Stomach (tissue), 9 donors: ENCODE results near the gene ZNF528. TPM values are rescaled to one million over a fixed set of nuclear protein-coding genes. Genes with fewer than 3 reads are reported as not detected.
A peak's percentile ranks its signal among the peaks of the same experiment; 100 is the strongest.

Experiments
- DNase-seq, 2 donors: peaks; one replicate each; pipeline versions ENCODE4 v3.0.0 to v3.0.0-alpha.2; 2013 to 2019
- H3K27ac ChIP-seq, 5 donors: fragments of 200-600 bp in 4 of 5; sonication (generic) in 4 of 5; one replicate each; pipeline ENCODE4 v1.5.1; 2013 to 2019; ENCODE audit warnings: mild to moderate bottlenecking in 1 of 5, moderate library complexity in 1 of 5
- H3K27me3 ChIP-seq, 3 donors: fragments of 200-600 bp; sonication (generic); one replicate each; pipeline ENCODE4 v1.5.1; 2017 to 2019; ENCODE audit warnings: mixed run types in 1 of 3
- H3K36me3 ChIP-seq, 4 donors: fragments of 200-600 bp; sonication (generic); 1 replicate in 3 of 4; 2 replicates in 1 of 4; pipeline ENCODE4 v1.5.1; 2016 to 2019
- H3K4me1 ChIP-seq, 4 donors: fragments of 200-600 bp; sonication (generic); one replicate each; pipeline ENCODE4 v1.5.1; 2016 to 2019
- H3K4me3 ChIP-seq, 4 donors: fragments of 200-600 bp; sonication (generic) in 3 of 4; one replicate each; pipeline ENCODE4 v1.5.1; 2016 to 2019; ENCODE audit warnings: mild to moderate bottlenecking in 1 of 4
- H3K9me3 ChIP-seq, 4 donors: fragments of 200-600 bp; sonication (generic); one replicate each; pipeline ENCODE4 v1.5.1; 2016 to 2019
- EP300 ChIP-seq: sonication (generic); formaldehyde crosslinking; IDR thresholded peaks from one replicate; pipeline ENCODE4 v1.6.1; 2017; ENCODE audit warnings: antibody characterized with exemption
- POLR2A ChIP-seq, 4 donors: fragments of 450-650 bp; IDR thresholded peaks; one replicate each; pipeline ENCODE4 v1.6.1; 2016; ENCODE audit warnings: antibody characterized with exemption in 4 of 4, control low read depth in 2 of 4, mild to moderate bottlenecking in 1 of 4, moderate library complexity in 1 of 4
- POLR2AphosphoS5 ChIP-seq, 3 donors: sonication (generic); formaldehyde crosslinking; IDR thresholded peaks; one replicate each; pipeline ENCODE4 v1.6.1; 2016; ENCODE audit warnings: antibody characterized with exemption in 3 of 3
- WGBS, 5 donors: extraction: QIAGEN DNeasy Blood & Tissue Kit in 3 of 5; methylation state at CpG; one replicate each; pipeline versions ENCODE4 v1.1.5 to v1.1.7; 2013 to 2018; 5-methylcytosine and 5-hydroxymethylcytosine counted together
- intact Hi-C: fragments of 100-400 bp; cut with DNase I; formaldehyde crosslinking; loops from one replicate; pipeline ENCODE4 v1.15.1; 2023; ENCODE audit warnings: low total_unique reads
- polyA plus RNA-seq, 3 donors: library from polyadenylated mRNA; stranded (reverse); fragments of 200-250 nt; gene quantifications; one replicate each; pipeline ENCODE4 v1.2.3, GENCODE V29; 2013
- total RNA-seq, 5 donors: library from RNA; depleted of rRNA; stranded (reverse); fragments of >200 nt; gene quantifications; one replicate each; pipeline versions ENCODE4 v1.1.0 to v1.2.3, GENCODE V29; 2014 to 2016
- TF ChIP-seq, protein P1 (sequence below), 7 experiments: fragments of 450-650 bp in 4 of 7; fragments of 200-600 bp in 3 of 7; sonication (generic) in 3 of 7; IDR thresholded peaks; one replicate each; pipeline ENCODE4 v1.5.1; 2016 to 2019; ENCODE audit warnings: antibody characterized with exemption in 7 of 7, control low read depth in 2 of 7, mild to moderate bottlenecking in 1 of 7
- donor health status: healthy with polysubstance abuse.
- donor health status: Bipolar disorder and iron deficiency.
- donor health status: healthy.

ZNF528 gene
- total and polyA plus RNA-seq, 8 donors = 3.7 to 40.8 (median 12.1) TPM

DNA sequence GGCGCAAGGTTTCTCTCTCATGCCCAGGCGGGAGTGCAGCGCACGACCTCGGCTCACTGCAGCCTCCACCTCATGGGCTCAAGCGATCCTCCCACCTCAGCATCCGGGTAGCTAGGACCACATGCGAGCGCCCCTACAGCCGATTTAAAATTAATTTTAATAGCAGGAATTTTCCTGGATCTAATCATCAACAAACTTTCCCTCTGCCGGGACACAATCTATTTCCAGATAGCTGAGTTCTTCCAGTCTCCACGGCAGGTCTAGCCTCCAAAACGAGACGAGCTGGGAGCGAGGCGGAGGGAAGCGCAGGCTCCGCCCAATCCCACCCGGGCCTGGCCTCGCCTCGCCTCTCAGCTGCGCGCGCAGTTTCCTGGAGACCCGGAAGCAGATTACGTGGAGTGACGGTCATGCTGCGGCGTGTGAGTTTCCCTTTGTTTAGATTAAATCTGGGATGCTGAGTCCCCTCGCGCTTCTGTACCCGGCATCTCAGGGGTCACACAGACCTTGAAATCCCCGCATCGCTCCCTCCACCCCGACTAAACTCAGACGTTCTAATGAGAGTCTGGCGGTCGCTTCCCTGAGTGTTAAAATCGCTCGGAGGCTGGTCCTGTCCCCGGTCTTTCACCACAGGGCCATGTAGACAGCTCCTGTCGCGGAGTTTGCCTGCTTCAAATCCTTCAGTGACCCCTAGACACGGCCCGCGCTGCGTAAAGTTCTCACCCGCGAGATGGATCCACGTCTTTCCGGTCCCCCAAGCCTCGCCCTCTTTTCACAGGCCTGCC lies 27.9 kb upstream of the ZNF528 start, which contains the start of gene ZNF880:
Gene ZNF880 (plus strand): TSS at position 365 of the 782 bp plus-strand sequence. CDS start 43 bp downstream, at position 408.
- peak; percentile 92 to 98 for DNase-seq
- no peaks in the 10 kb centered on the region for H3K27me3 ChIP-seq
- H3K9me3 ChIP-seq = peaks cover 29 to 86% (median 55%) of the 10 kb centered on the region in 4 donors
- peaks cover 6 to 11% (median 9%) of the 10 kb centered on the region in 4 donors for H3K4me1 ChIP-seq
- TF ChIP-seq POLR2AphosphoS5 (IDR thresholded peaks at IDR 0.05) (peak; percentile 74 to 93 (median 87)), EP300 (no peak), POLR2A (IDR thresholded peaks at IDR 0.05) (no peak)
- TF ChIP-seq, protein P1, sequence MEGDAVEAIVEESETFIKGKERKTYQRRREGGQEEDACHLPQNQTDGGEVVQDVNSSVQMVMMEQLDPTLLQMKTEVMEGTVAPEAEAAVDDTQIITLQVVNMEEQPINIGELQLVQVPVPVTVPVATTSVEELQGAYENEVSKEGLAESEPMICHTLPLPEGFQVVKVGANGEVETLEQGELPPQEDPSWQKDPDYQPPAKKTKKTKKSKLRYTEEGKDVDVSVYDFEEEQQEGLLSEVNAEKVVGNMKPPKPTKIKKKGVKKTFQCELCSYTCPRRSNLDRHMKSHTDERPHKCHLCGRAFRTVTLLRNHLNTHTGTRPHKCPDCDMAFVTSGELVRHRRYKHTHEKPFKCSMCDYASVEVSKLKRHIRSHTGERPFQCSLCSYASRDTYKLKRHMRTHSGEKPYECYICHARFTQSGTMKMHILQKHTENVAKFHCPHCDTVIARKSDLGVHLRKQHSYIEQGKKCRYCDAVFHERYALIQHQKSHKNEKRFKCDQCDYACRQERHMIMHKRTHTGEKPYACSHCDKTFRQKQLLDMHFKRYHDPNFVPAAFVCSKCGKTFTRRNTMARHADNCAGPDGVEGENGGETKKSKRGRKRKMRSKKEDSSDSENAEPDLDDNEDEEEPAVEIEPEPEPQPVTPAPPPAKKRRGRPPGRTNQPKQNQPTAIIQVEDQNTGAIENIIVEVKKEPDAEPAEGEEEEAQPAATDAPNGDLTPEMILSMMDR (IDR thresholded peaks at IDR 0.05) = peak in 1 of 7 experiments; percentile 14
- H3K27ac ChIP-seq = peak within 1 kb of the TSS; percentile 76 to 96 (median 92)
- 2 to 3% (median 2%) methylated on average over 35 to 52 of the region's 52 CpGs for WGBS, 5 donors
- H3K36me3 ChIP-seq = peaks cover 28 to 57% (median 46%) of the 10 kb centered on the region in 4 donors
- intact Hi-C loops = no loop called here
- peak within 1 kb of the TSS; percentile 60 to 73 (median 64) for H3K4me3 ChIP-seq

DNA sequence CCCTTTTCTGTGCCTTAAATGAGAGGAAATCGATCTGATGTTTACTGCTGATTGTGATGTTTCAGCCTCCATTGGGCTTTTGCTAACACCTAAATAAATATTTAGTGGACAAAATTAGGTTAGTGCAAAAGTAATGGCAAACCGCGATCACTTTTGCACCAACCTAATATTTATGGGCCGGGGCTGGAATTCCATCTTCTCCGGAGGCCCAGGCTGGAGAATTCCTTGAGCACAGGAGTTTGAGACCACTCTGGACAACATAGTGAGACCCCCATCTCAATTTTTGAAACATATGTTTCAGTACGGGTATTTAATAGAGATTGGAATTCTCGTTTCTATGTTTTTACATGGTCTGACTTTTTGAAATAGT lies 27.3 kb upstream of the ZNF528 start:
- H3K4me3 ChIP-seq = peak overlapping the region; percentile 60 to 73 (median 64)
- H3K36me3 ChIP-seq = peaks cover 30 to 57% (median 49%) of the 10 kb centered on the region in 4 donors
- H3K9me3 ChIP-seq = peaks cover 23 to 86% (median 52%) of the 10 kb centered on the region in 4 donors
- no peaks in the 10 kb centered on the region for H3K27me3 ChIP-seq
- H3K27ac ChIP-seq = peak overlapping the region; percentile 76 to 96 (median 92)
- peaks cover 6 to 11% (median 9%) of the 10 kb centered on the region in 4 donors for H3K4me1 ChIP-seq
- WGBS, 5 donors = 31 to 52% (median 38%) methylated on average over 7 of the region's 7 CpGs
- TF ChIP-seq EP300 = no peak
- TF ChIP-seq, protein P1 (IDR thresholded peaks at IDR 0.05) = no peak
- intact Hi-C loops = no loop called here
- no peak for DNase-seq

DNA sequence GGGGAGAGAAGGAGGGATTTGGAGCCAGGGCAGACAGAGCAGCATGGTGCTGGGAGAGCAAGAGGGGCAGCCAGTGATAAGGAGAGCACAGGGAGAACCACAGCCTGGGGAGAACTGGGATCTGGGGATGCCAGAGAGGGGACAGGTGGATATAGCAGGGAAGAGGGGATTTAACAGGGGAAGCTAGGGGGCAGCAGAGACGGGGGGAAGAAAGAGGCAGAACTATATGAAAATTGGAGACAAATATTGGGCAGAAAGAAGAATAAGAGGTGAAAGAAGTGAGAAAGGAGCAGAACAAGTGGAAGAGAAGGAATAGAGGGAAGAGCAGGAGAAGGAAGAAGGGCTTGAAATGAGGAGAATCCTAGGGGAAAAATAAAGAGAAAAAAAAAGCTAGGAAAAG lies 6.5 kb upstream of the ZNF528 start:
- 52 to 81% (median 57%) methylated on average over 1 of the region's 1 CpG for WGBS, 5 donors
- Histone ChIP-seq H3K36me3 (peaks cover 7 to 79% (median 45%) of the 10 kb centered on the region in 4 donors), H3K27ac (no peak overlapping the region), H3K4me3 (no peak overlapping the region), H3K9me3 (peaks cover 33 to 99% (median 75%) of the 10 kb centered on the region in 4 donors), H3K4me1 (no peaks in the 10 kb centered on the region), H3K27me3 (no peaks in the 10 kb centered on the region)
- TF ChIP-seq, protein P1 (IDR thresholded peaks at IDR 0.05) = no peak
- no peak for TF ChIP-seq EP300
- no peak for TF ChIP-seq POLR2AphosphoS5 (IDR thresholded peaks at IDR 0.05)
- no peak for TF ChIP-seq POLR2A (IDR thresholded peaks at IDR 0.05)
- DNase-seq = no peak
- intact Hi-C loops = no loop called here

DNA sequence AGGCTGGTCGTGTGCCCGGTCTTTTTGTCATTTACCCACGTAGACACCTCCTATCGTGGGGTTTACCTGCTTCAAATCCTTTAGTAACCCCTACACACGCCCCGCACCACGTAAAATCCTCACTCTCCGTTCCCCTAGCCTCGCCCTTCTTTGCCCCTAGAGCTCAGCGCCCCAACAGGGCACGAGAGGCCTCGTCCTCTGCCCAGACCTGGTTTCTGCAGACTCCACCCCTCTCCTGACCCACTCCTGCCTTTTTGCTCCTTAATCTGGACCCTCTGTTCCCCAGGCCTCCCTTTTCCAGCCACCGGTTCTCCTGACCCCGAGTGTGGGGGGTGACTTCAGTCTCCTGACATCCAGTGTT lies 412 bp downstream of the ZNF528 start:
- H3K4me3 ChIP-seq = peak overlapping the region; percentile 72 to 85 (median 80)
- H3K36me3 ChIP-seq = peaks cover 15 to 69% (median 50%) of the 10 kb centered on the region in 4 donors
- peaks cover 2 to 61% (median 29%) of the 10 kb centered on the region in 4 donors for H3K9me3 ChIP-seq
- 2 to 4% (median 3%) methylated on average over 14 of the region's 14 CpGs for WGBS, 5 donors
- H3K27me3 ChIP-seq = no peaks in the 10 kb centered on the region
- peak in 1 of 2 donors; percentile 54 for DNase-seq
- H3K27ac ChIP-seq = peak overlapping the region; percentile 61 to 83 (median 76)
- peaks cover 7 to 23% (median 19%) of the 10 kb centered on the region in 4 donors for H3K4me1 ChIP-seq
- TF ChIP-seq POLR2A (IDR thresholded peaks at IDR 0.05) (no peak), POLR2AphosphoS5 (IDR thresholded peaks at IDR 0.05) (no peak), EP300 (no peak)
- TF ChIP-seq, protein P1 (IDR thresholded peaks at IDR 0.05) = no peak
- intact Hi-C loops = no loop called here
